ENCODE results near the gene GNMT. TPM values are rescaled to one million over a fixed set of nuclear protein-coding genes. Genes with fewer than 3 reads are reported as not detected.

GNMT gene
- polyA plus RNA-seq, 1 of the 3 experiments (the other 2 are of a cell fraction): 2.0 TPM

DNA sequence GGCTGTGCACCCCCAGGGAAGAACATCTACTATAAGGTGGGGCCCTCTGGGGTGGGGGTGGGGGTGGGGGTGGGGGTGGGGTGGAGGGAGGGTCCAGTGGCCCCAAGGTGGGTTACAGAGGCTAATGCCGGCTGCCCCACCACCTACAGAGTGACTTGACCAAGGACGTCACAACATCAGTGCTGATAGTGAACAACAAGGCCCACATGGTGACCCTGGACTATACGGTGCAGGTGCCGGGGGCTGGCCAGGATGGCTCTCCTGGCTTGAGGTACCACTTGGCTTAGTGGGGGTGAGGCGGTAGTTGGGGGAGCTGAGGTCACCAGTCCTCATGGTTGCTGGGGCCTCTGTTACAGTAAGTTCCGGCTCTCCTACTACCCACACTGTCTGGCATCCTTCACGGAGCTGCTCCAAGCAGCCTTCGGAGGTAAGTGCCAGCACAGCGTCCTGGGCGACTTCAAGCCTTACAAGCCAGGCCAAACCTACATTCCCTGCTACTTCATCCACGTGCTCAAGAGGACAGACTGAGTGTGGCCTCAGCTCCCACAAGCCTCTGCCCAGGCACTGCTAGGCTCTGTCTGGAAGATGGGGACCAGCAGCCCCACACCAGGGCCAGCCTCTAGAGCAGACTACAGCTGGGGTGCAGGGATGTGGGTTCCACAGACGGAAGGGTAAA lies 2.8 kb downstream of the GNMT start:
- CTCF ChIA-PET: interaction anchor here (0.8 to 1.9 kb wide), 4 partner anchors 9 to 46 kb away, joined by 4 to 6 read pairs (median 5); partner anchors contain the start of gene PEX6

More for the DNA sequence above, 2.8 kb downstream of the GNMT start:
- Histone ChIP-seq H3K4me3 (ENCODE audit: low read depth in 2 of 2, low read length in 1 of 2) (no peak overlapping the region), H3K4me1 (ENCODE audit: control insufficient read depth in 1 of 2, insufficient read depth in 2 of 2, low read depth in 1 of 2, low read length in 1 of 2) (peaks cover 0 to 7% of the 10 kb centered on the region in 2 experiments; a peak in 1 of 4 replicates), H3K27ac (ENCODE audit: low read depth in 2 of 2, low read length in 1 of 2) (no peak overlapping the region), H3F3A (replicated peaks; ENCODE audit: insufficient read depth) (no peaks in the 10 kb centered on the region), H3K9ac (no peak overlapping the region), H3K27me3 (ENCODE audit: insufficient read depth) (no peaks in the 10 kb centered on the region), H3K36me3 (replicated peaks in 1 of 2; ENCODE audit: control insufficient read depth in 1 of 2, insufficient read depth in 2 of 2, low read length in 1 of 2) (peaks cover 0 to 30% of the 10 kb centered on the region in 2 experiments), H3K9me2 (no peaks in the 10 kb centered on the region), H4K20me1 (ENCODE audit: insufficient read depth) (no peaks in the 10 kb centered on the region), H3K79me2 (ENCODE audit: insufficient read depth) (no peaks in the 10 kb centered on the region), H3K4me2 (no peak overlapping the region), H2AFZ (ENCODE audit: low read depth) (no peak overlapping the region), H3K9me3 (no peaks in the 10 kb centered on the region)
- TF ChIP-seq RAD21 (IDR thresholded peaks at IDR 0.05; ENCODE audit: low read length) (no peak), TEAD4 (IDR thresholded peaks at IDR 0.05; ENCODE audit: borderline replicate concordance, insufficient read depth) (no peak), REST (IDR thresholded peaks at IDR 0.05; ENCODE audit: low read depth, low read length) (no peak), SMC3 (IDR thresholded peaks at IDR 0.05; ENCODE audit: low read depth, low read length) (no peak), USF1 (IDR thresholded peaks at IDR 0.05; ENCODE audit: borderline replicate concordance, low read depth) (no peak), YY1 (IDR thresholded peaks at IDR 0.05; ENCODE audit: low read depth) (no peak)
- TF ChIP-seq, protein P1, sequence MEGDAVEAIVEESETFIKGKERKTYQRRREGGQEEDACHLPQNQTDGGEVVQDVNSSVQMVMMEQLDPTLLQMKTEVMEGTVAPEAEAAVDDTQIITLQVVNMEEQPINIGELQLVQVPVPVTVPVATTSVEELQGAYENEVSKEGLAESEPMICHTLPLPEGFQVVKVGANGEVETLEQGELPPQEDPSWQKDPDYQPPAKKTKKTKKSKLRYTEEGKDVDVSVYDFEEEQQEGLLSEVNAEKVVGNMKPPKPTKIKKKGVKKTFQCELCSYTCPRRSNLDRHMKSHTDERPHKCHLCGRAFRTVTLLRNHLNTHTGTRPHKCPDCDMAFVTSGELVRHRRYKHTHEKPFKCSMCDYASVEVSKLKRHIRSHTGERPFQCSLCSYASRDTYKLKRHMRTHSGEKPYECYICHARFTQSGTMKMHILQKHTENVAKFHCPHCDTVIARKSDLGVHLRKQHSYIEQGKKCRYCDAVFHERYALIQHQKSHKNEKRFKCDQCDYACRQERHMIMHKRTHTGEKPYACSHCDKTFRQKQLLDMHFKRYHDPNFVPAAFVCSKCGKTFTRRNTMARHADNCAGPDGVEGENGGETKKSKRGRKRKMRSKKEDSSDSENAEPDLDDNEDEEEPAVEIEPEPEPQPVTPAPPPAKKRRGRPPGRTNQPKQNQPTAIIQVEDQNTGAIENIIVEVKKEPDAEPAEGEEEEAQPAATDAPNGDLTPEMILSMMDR (IDR thresholded peaks at IDR 0.05): no peak
- no peak for DNase-seq
- POLR2A ChIA-PET: interaction anchor here (2.1 kb wide), 1 partner anchor 15 kb away, joined by 4 read pairs; the partner anchor contains the start of gene PEX6
- WGBS (ENCODE audit: low lambda C conversion rate): 85% methylated on average over 11 of the region's 12 CpGs

Measured in SK-N-SH (cell line).